Karpas-422 (cell line): Measurements from ENCODE around the gene MYH7. TPM values are rescaled to one million over a fixed set of nuclear protein-coding genes. Genes with fewer than 3 reads are reported as not detected.
"Not testable (repeated sequence)": the region's sequence is repeated elsewhere in the genome, so short reads cannot be mapped to it uniquely, and the experiment has no call there.

Experiments
- DNase-seq: peaks from one replicate; pipeline ENCODE4 v3.0.0-alpha.2; 2015
- H2AFZ ChIP-seq: fragments of 200-600 bp; sonication (generic); 2 replicates; pipeline ENCODE4 v1.6.1; 2014; ENCODE audit warnings: antibody characterized with exemption, low read length, mixed read lengths
- H3K27ac ChIP-seq: fragments of 200-600 bp; sonication (generic); 2 replicates; pipeline ENCODE4 v1.5.1; 2014; ENCODE audit warnings: mild to moderate bottlenecking, low read length, moderate library complexity
- H3K27me3 ChIP-seq: fragments of 200-600 bp; sonication (generic); 2 replicates; pipeline ENCODE4 v1.6.1; 2014; ENCODE audit warnings: low read length, mixed read lengths
- H3K36me3 ChIP-seq: fragments of 200-600 bp; sonication (generic); 2 replicates; pipeline ENCODE4 v1.6.1; 2014; ENCODE audit warnings: low read length, mixed read lengths; ENCODE audit not compliant: insufficient read depth
- H3K4me1 ChIP-seq: fragments of 200-600 bp; sonication (generic); 2 replicates; pipeline ENCODE4 v1.6.1; 2014; ENCODE audit warnings: mild to moderate bottlenecking, low read length, mixed read lengths
- H3K4me2 ChIP-seq: fragments of 200-600 bp; sonication (generic); 2 replicates; pipeline ENCODE4 v1.6.1; 2014; ENCODE audit warnings: low read length, low read depth, mild to moderate bottlenecking; ENCODE audit not compliant: poor library complexity, severe bottlenecking
- H3K4me3 ChIP-seq: fragments of 200-600 bp; sonication (generic); 2 replicates; pipeline ENCODE4 v1.5.1; 2014; ENCODE audit warnings: mild to moderate bottlenecking, antibody characterized with exemption, low read length, mixed read lengths
- H3K79me2 ChIP-seq: fragments of 200-600 bp; sonication (generic); 2 replicates; pipeline ENCODE4 v1.6.1; 2014; ENCODE audit warnings: mild to moderate bottlenecking, low read length, mixed read lengths
- H3K9ac ChIP-seq: fragments of 200-600 bp; sonication (generic); 2 replicates; pipeline ENCODE4 v1.6.0; 2014; ENCODE audit warnings: low read length
- H3K9me2 ChIP-seq: fragments of 200-600 bp; sonication (generic), shearing (Covaris generic); replicated peaks from 2 replicates; pipeline ENCODE4 v1.6.0; 2014; ENCODE audit warnings: mild to moderate bottlenecking, low read length, moderate library complexity; ENCODE audit not compliant: insufficient read depth
- H3K9me3 ChIP-seq: fragments of 300-700, 200-600 bp; sonication (generic); 2 replicates; pipeline ENCODE4 v1.6.1; 2014; ENCODE audit warnings: low read length, mixed read lengths
- H4K20me1 ChIP-seq: fragments of 200-600 bp; sonication (generic); 2 replicates; pipeline ENCODE4 v1.6.1; 2014; ENCODE audit warnings: mild to moderate bottlenecking, antibody characterized with exemption, low read length, low read depth; ENCODE audit not compliant: insufficient read depth
- total RNA-seq: library from RNA; depleted of rRNA; stranded (reverse); fragments of >200 nt; shearing (Covaris generic); gene quantifications from 2 replicates; pipeline ENCODE4 v1.2.3, GENCODE V29; 2014; ENCODE audit warnings: low replicate concordance

Gene MYH7
- total RNA-seq, 1 experiment from 2014 or later = not detected

DNA sequence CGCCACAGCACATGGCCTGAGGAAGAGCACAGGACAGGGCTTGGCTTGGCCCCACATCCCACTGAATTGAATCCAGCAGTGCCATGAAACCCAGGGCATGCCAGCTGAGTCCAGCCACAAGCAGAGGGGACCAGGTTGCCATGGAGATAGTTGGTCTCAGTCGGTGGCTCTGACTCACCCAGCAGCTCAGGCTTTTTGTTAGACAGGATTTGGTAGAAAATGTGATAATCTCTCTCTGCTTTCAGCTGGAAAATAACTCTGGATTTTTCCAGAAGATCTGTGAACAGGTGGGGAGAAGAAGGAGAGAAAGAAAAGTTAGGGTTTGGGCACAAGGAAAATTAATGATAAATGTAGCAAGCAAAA lies 4.8 kb downstream of the MYH7 start:
- H3K4me2 ChIP-seq = no peak overlapping the region
- no peak overlapping the region for H3K9ac ChIP-seq
- H3K4me1 ChIP-seq = no peaks in the 10 kb centered on the region
- no peak overlapping the region for H3K27ac ChIP-seq
- H3K36me3 ChIP-seq = no peaks in the 10 kb centered on the region
- H3K4me3 ChIP-seq = no peak overlapping the region
- H3K9me3 ChIP-seq = no peaks in the 10 kb centered on the region
- H3K9me2 ChIP-seq = no peaks in the 10 kb centered on the region
- no peaks in the 10 kb centered on the region for H3K79me2 ChIP-seq
- no peaks in the 10 kb centered on the region for H3K27me3 ChIP-seq
- H4K20me1 ChIP-seq = no peaks in the 10 kb centered on the region
- no peak for DNase-seq
- no peak overlapping the region for H2AFZ ChIP-seq

DNA sequence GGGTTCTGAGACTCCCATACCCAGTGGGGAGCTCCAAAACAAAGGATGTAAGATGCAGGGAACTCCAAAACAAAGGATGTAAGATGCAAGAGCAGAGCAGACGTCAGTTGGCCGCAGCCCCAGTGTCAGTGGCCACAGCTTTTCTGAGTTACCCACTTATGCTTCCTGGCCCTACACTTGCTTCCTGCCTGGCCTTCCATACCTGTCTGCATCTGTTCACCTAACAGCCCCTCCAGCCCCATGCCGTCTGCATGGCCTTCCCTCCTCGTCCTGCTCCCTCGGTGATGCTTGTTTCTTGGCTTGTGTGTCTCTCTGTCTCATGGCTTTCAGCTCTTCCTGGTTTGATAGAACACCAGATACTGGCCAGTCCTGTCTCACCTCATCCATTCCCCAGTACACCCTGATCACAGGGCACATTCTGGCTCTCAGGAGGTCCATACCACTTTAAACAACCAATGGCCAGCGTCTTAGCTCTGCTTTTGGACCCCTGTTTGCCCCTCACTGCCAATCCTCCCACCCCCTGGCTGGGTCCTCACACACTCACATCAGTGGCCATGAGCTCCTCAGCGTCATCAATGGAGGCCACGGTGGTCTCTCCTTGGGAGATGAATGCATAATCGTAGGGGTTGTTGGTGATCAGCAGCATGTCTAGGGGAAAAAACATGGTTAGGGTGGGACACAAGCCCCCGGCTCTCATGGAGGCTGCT lies 5.3 kb downstream of the MYH7 start:
- H3K27me3 ChIP-seq = no peaks in the 10 kb centered on the region
- H3K9me3 ChIP-seq = no peaks in the 10 kb centered on the region
- H3K4me2 ChIP-seq = no peak overlapping the region
- no peaks in the 10 kb centered on the region for H3K4me1 ChIP-seq
- H3K4me3 ChIP-seq = no peak overlapping the region
- no peak overlapping the region for H3K27ac ChIP-seq
- no peak overlapping the region for H3K9ac ChIP-seq
- no peak overlapping the region for H2AFZ ChIP-seq
- H3K79me2 ChIP-seq = no peaks in the 10 kb centered on the region
- no peaks in the 10 kb centered on the region for H3K36me3 ChIP-seq
- DNase-seq = no peak
- H4K20me1 ChIP-seq = no peaks in the 10 kb centered on the region
- no peaks in the 10 kb centered on the region for H3K9me2 ChIP-seq

DNA sequence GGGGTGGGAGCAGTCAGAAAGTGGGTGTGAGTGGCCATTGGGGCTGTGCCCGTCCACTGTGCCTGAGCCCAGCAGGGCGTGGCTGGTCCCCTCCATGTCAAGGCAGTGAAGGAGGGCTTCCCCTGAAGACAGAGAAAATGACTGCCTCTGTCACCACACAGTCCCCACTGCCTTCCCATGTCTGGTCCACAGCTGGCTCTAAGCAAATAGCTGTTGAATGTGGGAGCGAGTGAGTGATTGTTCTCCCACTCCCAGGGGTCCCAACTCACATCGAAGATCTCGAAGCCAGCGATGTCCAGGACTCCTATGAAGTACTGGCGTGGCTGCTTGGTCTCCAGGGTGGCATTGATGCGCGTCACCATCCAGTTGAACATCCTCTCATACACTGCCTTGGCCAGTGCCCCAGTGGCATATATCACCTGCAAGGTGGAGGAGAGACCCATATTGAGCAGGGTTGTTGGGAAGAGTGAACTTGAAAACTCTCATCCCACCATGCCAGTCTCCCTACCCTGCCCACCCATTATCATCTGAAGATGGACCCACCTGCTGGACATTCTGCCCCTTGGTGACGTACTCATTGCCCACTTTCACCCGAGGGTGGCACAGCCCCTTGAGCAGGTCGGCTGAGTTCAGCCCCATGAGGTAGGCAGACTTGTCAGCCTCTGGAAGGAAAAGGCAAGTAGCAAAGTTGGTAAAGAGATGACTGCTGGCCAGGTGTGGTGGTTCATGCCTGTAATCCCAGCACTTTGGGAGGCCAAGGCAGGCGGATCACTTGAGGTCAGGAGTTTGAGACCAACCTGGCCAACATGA lies 6.6 kb downstream of the MYH7 start:
- no peaks in the 10 kb centered on the region for H4K20me1 ChIP-seq
- no peak overlapping the region for H3K27ac ChIP-seq
- H3K9ac ChIP-seq = no peak overlapping the region
- no peaks in the 10 kb centered on the region for H3K4me1 ChIP-seq
- no peak overlapping the region for H3K4me2 ChIP-seq
- H2AFZ ChIP-seq = no peak overlapping the region
- no peaks in the 10 kb centered on the region for H3K36me3 ChIP-seq
- H3K79me2 ChIP-seq = no peaks in the 10 kb centered on the region
- no peaks in the 10 kb centered on the region for H3K27me3 ChIP-seq
- no peaks in the 10 kb centered on the region for H3K9me2 ChIP-seq
- no peak overlapping the region for H3K4me3 ChIP-seq
- no peaks in the 10 kb centered on the region for H3K9me3 ChIP-seq
- DNase-seq = no peak

DNA sequence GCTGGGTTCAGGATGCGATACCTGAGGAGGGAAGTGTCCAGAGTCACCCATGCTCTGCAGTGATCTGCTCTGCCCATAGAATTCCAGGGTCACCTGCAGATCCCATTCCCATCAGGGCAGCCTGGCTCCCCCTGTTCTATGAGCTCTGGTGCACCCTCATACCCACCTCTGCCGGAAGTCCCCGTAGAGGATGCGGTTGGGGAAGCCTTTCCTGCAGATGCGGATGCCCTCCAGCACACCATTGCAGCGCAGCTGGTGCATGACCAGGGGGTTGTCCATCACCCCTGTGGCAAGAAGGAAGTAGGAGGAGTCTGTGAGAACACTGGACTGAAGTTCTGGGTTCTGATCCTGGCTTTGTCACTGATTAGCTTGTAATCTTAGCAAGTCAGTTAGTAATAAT lies 9.7 kb downstream of the MYH7 start:
- not testable (repeated sequence) for H3K4me3 ChIP-seq, H3K27me3 ChIP-seq, H2AFZ ChIP-seq, H3K27ac ChIP-seq, H3K4me1 ChIP-seq, H3K79me2 ChIP-seq, H4K20me1 ChIP-seq, H3K9ac ChIP-seq, H3K9me2 ChIP-seq, DNase-seq, H3K9me3 ChIP-seq, H3K4me2 ChIP-seq, H3K36me3 ChIP-seq

DNA sequence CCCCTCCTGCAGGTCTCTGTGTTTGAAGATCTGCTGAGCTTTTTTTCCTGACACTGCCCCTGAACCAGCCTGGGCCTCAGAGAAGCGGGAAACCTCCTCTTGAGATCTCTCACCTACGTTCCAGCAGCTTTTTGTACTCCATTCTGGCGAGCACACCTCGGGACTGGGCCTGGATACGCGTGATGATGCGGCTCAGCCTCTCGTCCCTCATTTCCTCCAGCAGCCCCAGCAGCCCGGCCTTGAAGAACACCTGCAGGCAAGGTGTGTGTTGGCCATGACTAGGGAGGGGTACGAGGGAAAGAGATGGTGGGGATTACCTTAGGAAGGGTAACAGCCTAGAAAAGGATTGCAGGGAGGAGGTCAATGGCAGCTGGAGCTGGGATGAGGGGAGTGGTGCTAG lies 10.3 kb downstream of the MYH7 start:
- H2AFZ ChIP-seq = no peak overlapping the region

DNA sequence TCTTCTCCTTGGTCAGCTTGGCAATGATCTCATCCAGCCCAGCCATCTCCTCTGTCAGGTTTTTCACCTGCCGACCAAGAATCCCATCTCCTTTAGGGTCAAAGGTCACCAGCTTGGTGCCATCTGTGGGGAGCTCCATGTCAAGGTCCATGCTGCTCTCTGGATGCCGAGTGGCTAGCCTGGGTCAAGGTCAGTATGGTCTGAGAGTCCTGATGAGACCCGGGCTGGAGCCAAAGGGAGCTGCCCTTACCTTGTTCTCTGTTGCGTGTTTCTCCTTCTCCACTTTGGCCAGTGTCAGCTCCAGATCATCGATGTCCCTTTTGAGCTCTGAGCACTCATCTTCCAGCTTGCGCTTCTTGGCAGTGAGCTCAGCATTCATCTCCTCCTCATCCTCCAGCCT lies 11.8 kb downstream of the MYH7 start:
- H3K9ac ChIP-seq = no peak overlapping the region
- no peaks in the 10 kb centered on the region for H3K27me3 ChIP-seq

More for the DNA sequence above, 10.3 kb downstream of the MYH7 start:
- no peaks in the 10 kb centered on the region for H3K9me2 ChIP-seq
- H3K27me3 ChIP-seq = no peaks in the 10 kb centered on the region
- DNase-seq = no peak
- no peak overlapping the region for H3K4me3 ChIP-seq
- H3K36me3 ChIP-seq = no peaks in the 10 kb centered on the region
- H3K9ac ChIP-seq = no peak overlapping the region
- no peaks in the 10 kb centered on the region for H4K20me1 ChIP-seq
- no peak overlapping the region for H3K27ac ChIP-seq
- no peaks in the 10 kb centered on the region for H3K4me1 ChIP-seq
- H3K79me2 ChIP-seq = no peaks in the 10 kb centered on the region
- H3K4me2 ChIP-seq = no peak overlapping the region
- no peaks in the 10 kb centered on the region for H3K9me3 ChIP-seq

DNA sequence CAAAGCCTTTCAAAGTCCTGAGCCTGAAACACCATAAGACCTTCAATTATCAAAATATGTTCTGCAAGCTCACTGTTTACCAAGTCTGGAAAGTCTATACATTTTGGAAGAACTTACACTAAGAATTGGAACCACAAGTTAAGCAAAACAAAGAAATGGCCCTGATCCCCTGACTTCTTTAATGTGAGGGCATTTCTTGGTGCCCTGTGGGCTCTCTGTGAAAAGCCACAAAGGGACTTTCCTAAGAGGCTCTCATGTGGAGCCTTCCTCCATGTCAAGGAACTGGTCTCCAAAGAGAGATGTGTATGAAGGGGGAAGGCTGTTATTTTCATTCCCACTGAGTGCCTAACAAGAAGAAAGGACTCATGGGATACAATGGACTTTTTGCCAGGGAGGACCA lies 13.9 kb downstream of the MYH7 start:
- Histone ChIP-seq H3K27me3 (no peaks in the 10 kb centered on the region), H3K9me3 (no peaks in the 10 kb centered on the region), H3K79me2 (no peaks in the 10 kb centered on the region), H3K4me2 (no peak overlapping the region), H3K9me2 (no peaks in the 10 kb centered on the region), H2AFZ (no peak overlapping the region), H3K27ac (no peak overlapping the region), H4K20me1 (no peaks in the 10 kb centered on the region), H3K36me3 (no peaks in the 10 kb centered on the region), H3K9ac (no peak overlapping the region), H3K4me1 (no peaks in the 10 kb centered on the region), H3K4me3 (no peak overlapping the region)
- DNase-seq = no peak

More for the DNA sequence above, 11.8 kb downstream of the MYH7 start:
- no peaks in the 10 kb centered on the region for H3K79me2 ChIP-seq
- H3K9me2 ChIP-seq = no peaks in the 10 kb centered on the region
- no peak overlapping the region for H2AFZ ChIP-seq
- no peaks in the 10 kb centered on the region for H4K20me1 ChIP-seq
- H3K4me2 ChIP-seq = no peak overlapping the region
- no peaks in the 10 kb centered on the region for H3K4me1 ChIP-seq
- H3K36me3 ChIP-seq = no peaks in the 10 kb centered on the region
- no peak overlapping the region for H3K4me3 ChIP-seq
- no peaks in the 10 kb centered on the region for H3K9me3 ChIP-seq
- H3K27ac ChIP-seq = no peak overlapping the region
- no peak for DNase-seq

DNA sequence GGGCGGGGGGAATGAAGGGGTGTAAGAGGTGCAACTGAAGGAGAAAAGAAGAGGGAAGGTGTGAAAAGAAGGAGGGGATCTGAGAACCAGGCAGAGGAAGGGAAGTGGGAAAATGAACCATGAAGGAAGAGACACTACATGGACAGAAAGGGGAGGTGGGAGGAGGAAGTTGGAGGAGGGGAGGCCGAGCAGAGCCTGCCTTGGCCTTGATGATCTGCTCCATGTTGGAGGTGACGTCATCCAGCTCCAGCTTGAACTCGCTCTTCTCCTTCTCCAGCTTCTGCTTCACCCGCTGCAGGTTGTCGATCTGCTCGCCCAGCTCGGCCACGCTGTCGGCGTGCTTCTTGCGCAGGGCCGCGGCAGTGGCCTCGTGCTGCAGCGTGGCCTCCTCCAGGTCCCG lies 15.8 kb downstream of the MYH7 start:
- not testable (repeated sequence) for H3K4me2 ChIP-seq, H3K36me3 ChIP-seq, H3K4me1 ChIP-seq, H3K27me3 ChIP-seq, H3K4me3 ChIP-seq, H3K27ac ChIP-seq, H3K9me3 ChIP-seq, H3K79me2 ChIP-seq, H4K20me1 ChIP-seq, H3K9me2 ChIP-seq, H3K9ac ChIP-seq, DNase-seq, H2AFZ ChIP-seq
